GM18511 (cell line): ENCODE results near the gene NTN1.
"Not testable (repeated sequence)": the region's sequence is repeated elsewhere in the genome, so short reads cannot be mapped to it uniquely, and the experiment has no call there.

ENCODE experiments used
- ATAC-seq: cut with Tn5 transposase; IDR thresholded peaks from one replicate; pipeline ENCODE4 v1.9.1; 2021; ENCODE audit warnings: mild to moderate bottlenecking, moderate library complexity; ENCODE audit not compliant: unreplicated experiment

Gene NTN1

GRCh38 chr17:9080296-9080914 is 59.1 kb downstream of the NTN1 start:
- ATAC-seq = no peak

GRCh38 chr17:9080983-9081382 is 59.7 kb downstream of the NTN1 start:
- no peak for ATAC-seq

GRCh38 chr17:9086577-9086976 is 65.3 kb downstream of the NTN1 start:
- no peak for ATAC-seq

GRCh38 chr17:9087921-9088320 is 66.6 kb downstream of the NTN1 start:
- no peak for ATAC-seq

GRCh38 chr17:9090641-9091096 is 69.4 kb downstream of the NTN1 start:
- ATAC-seq = no peak

GRCh38 chr17:9094193-9094592 is 72.9 kb downstream of the NTN1 start:
- no peak for ATAC-seq

- ATAC-seq = no peak
These were observed 74.1 kb downstream of the NTN1 start for GRCh38 chr17:9095390-9095789.

- no peak for ATAC-seq
These were observed 77.0 kb downstream of the NTN1 start for GRCh38 chr17:9098242-9098825.

- ATAC-seq = no peak
These were observed 80.0 kb downstream of the NTN1 start for GRCh38 chr17:9101356-9101755.

GRCh38 chr17:9103193-9103592 is 81.9 kb downstream of the NTN1 start:
- ATAC-seq = not testable (repeated sequence)

GRCh38 chr17:9104370-9105041 is 83.2 kb downstream of the NTN1 start:
- ATAC-seq = no peak

- no peak for ATAC-seq
These were observed 84.0 kb downstream of the NTN1 start for GRCh38 chr17:9105068-9105868.

GRCh38 chr17:9106278-9106677 is 85.0 kb downstream of the NTN1 start:
- not testable (repeated sequence) for ATAC-seq

- no peak for ATAC-seq
These were observed 86.2 kb downstream of the NTN1 start for GRCh38 chr17:9107527-9107926.

GRCh38 chr17:9108146-9108545 is 86.8 kb downstream of the NTN1 start:
- no peak for ATAC-seq

GRCh38 chr17:9109933-9110332 is 88.6 kb downstream of the NTN1 start:
- no peak for ATAC-seq

GRCh38 chr17:9110501-9110900 is 89.2 kb downstream of the NTN1 start:
- no peak for ATAC-seq

GRCh38 chr17:9115214-9116191 is 94.2 kb downstream of the NTN1 start:
- ATAC-seq = no peak

- ATAC-seq = no peak
These were observed 95.1 kb downstream of the NTN1 start for GRCh38 chr17:9116311-9116835.
